Pancreas (tissue), 10 donors: Measurements from ENCODE around the gene TACR2. TPM values are rescaled to one million over a fixed set of nuclear protein-coding genes. Genes with fewer than 3 reads are reported as not detected.
A peak's percentile ranks its signal among the peaks of the same experiment; 100 is the strongest.

Experiments
- ATAC-seq, 4 donors: fragments of 200-7000 bp; cut with Tn5 transposase; one replicate each; pipeline versions ENCODE4 v1.8.0 to v1.9.1; 2020; ENCODE audit warnings: mild to moderate bottlenecking in 4 of 4, moderate library complexity in 4 of 4
- DNase-seq, 6 donors: peaks; one replicate each; pipeline ENCODE4 v3.0.0-alpha.2; 2020
- FAIRE-seq: peaks from 2 replicates; lab custom pipeline; 2012; peaks lifted over from hg19 to GRCh38; lab: Jason Lieb, UNC
- H3K27ac ChIP-seq, 4 donors: fragments of 200-600 bp; sonication (generic); 1 replicate in 3 of 4; 2 replicates in 1 of 4; pipeline versions ENCODE4 v1.5.0 to v1.8.0; 2020
- H3K27me3 ChIP-seq, 4 donors: fragments of 200-600 bp; one replicate each; pipeline ENCODE4 v1.8.0; 2021
- H3K36me3 ChIP-seq, 3 donors: fragments of 200-600 bp; sonication (generic) in 1 of 3; one replicate each; pipeline versions ENCODE4 v1.5.0 to v1.8.0; 2020 to 2021
- H3K4me1 ChIP-seq, 3 donors: fragments of 200-600 bp; one replicate each; pipeline ENCODE4 v1.8.0; 2021
- H3K4me3 ChIP-seq, 4 donors: fragments of 200-600 bp; sonication (generic) in 2 of 4; one replicate each; pipeline versions ENCODE4 v1.5.0 to v1.8.0; 2020 to 2021
- H3K9me3 ChIP-seq, 4 donors: fragments of 200-600 bp; one replicate each; pipeline ENCODE4 v1.8.0; 2021
- CTCF ChIP-seq, 4 donors: fragments of 200-600 bp; sonication (generic) in 3 of 4; IDR thresholded peaks; one replicate each; pipeline versions ENCODE4 v1.5.0 to v1.8.0; 2021; ENCODE audit warnings: antibody characterized with exemption in 4 of 4
- WGBS, 2 donors: extraction: QIAGEN DNeasy Blood & Tissue Kit; methylation state at CpG; one replicate each; pipeline ENCODE4 v1.1.7; 2013; 5-methylcytosine and 5-hydroxymethylcytosine counted together
- intact Hi-C, 3 donors: fragments of 100-400 bp; cut with DNase I; formaldehyde crosslinking; loops; one replicate each; pipeline versions ENCODE4 v1.11.1 to v1.14.2; 2022
- polyA plus RNA-seq, 2 donors: library from polyadenylated mRNA; stranded (reverse); fragments of 200-250 nt; gene quantifications; one replicate each; pipeline ENCODE4 v1.2.3, GENCODE V29; 2013
- total RNA-seq, 6 donors: library from RNA; stranded (reverse); fragmentation: NEBNext Ultra II Directional in 4 of 6; extraction: Animal tissue kit (Norgen Biotek cat#: 25700) in 4 of 6; gene quantifications; one replicate each; pipeline versions ENCODE4 v1.2.1 to v1.2.4, GENCODE V29; 2021 to 2023
- donor health status: healthy with polysubstance abuse.
- donor health status: DM: no; HTN: no; CAD: no; lungs with moderate emphysema.
- donor health status: DM: no; HTN: no; CAD: no.
- donor health status: control.
- donor health status: control.
- donor health status: Bipolar disorder and iron deficiency.
- donor health status: DM: yes; HTN: yes; CAD: no.
- donor health status: DM: no; HTN: no; CAD: no.
- donor health status: DM: no; HTN: no; CAD: no.
- donor health status: DM: yes; HTN: yes; CAD: no.

Gene TACR2
- total and polyA plus RNA-seq, 8 donors, result 0.12 to 0.28 (median 0.15) TPM; not detected in 2

DNA sequence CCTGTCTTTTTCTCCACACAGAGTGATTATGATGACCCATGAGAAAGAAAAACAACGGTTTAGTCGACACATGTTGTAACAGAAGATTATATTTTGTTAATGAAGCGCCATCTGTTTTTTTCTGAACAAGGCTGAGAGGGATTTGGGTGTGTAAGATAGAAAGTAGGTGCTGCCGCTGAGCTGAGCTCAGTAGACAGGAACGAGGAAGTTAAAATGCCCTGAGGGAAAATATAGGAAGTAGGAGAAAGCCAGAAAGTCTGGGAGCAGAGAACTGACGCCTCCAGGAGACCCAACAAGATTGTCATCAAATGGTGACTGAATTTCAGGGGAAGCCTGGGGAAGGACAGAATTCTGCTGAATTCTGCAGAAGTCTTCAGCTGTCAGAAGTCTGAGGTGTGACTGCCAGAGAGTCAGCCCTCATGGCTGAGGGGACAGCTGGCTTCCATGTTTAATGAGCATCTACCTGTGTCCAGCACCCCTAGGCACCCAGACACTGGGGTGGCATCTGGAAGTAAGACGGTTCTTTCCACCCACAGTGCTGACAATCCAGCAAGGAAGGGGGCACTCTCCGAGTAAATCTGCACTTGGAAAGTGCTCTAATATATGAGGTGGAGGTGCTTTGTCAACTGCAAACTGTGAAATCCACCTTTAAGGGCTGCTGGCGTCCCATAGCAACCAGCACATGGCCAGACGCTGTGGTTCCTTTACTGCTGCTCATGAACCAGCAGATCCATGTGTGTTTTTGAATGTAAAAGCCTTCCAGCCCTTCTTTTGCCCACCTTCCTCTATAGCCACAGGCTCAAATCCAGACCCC, 22.0 kb upstream of the TACR2 start:
- intact Hi-C loops, result no loop called here
- ATAC-seq, result peak; percentile 83 to 85 (median 84)
- DNase-seq, result no peak
- H3K36me3 ChIP-seq, result no peaks in the 10 kb centered on the region
- no peak overlapping the region for H3K4me3 ChIP-seq
- peak overlapping the region; percentile 73 to 88 (median 77) for H3K27ac ChIP-seq
- no peak for FAIRE-seq
- H3K27me3 ChIP-seq, result no peaks in the 10 kb centered on the region
- peaks cover 0 to 22% (median 0%) of the 10 kb centered on the region in 3 donors for H3K4me1 ChIP-seq
- WGBS, 2 donors, result 25 to 33% methylated on average over 10 of the region's 10 CpGs
- no peaks in the 10 kb centered on the region for H3K9me3 ChIP-seq
- TF ChIP-seq CTCF (IDR thresholded peaks at IDR 0.05), result no peak

GRCh38 chr10:69437321-69438259, 20.9 kb upstream of the TACR2 start:
- 71 to 72% methylated on average over 13 of the region's 13 CpGs for WGBS, 2 donors
- H3K4me1 ChIP-seq, result peaks cover 0 to 22% (median 0%) of the 10 kb centered on the region in 3 donors
- H3K9me3 ChIP-seq, result no peaks in the 10 kb centered on the region
- H3K4me3 ChIP-seq, result no peak overlapping the region
- intact Hi-C loops, result no loop called here
- peak overlapping the region; percentile 73 to 88 (median 77) for H3K27ac ChIP-seq
- H3K27me3 ChIP-seq, result no peaks in the 10 kb centered on the region
- DNase-seq (no peak), ATAC-seq (no peak), FAIRE-seq (no peak)
- H3K36me3 ChIP-seq, result no peaks in the 10 kb centered on the region
- TF ChIP-seq CTCF (IDR thresholded peaks at IDR 0.05), result no peak

- DNase-seq (no peak), ATAC-seq (no peak), FAIRE-seq (no peak)
- Histone ChIP-seq H3K4me1 (peaks cover 0 to 22% (median 0%) of the 10 kb centered on the region in 3 donors), H3K27me3 (no peaks in the 10 kb centered on the region), H3K27ac (no peak overlapping the region), H3K9me3 (no peaks in the 10 kb centered on the region), H3K36me3 (no peaks in the 10 kb centered on the region), H3K4me3 (no peak overlapping the region)
- intact Hi-C loops, result no loop called here
- TF ChIP-seq CTCF (IDR thresholded peaks at IDR 0.05), result no peak
- WGBS, 2 donors, result 77 to 90% methylated on average over 14 of the region's 14 CpGs
These were observed 19.3 kb upstream of the TACR2 start for GRCh38 chr10:69435966-69436520.

- TF ChIP-seq CTCF (IDR thresholded peaks at IDR 0.05), result no peak
- 95 to 97% methylated on average over 11 of the region's 11 CpGs for WGBS, 2 donors
- no peak overlapping the region for H3K4me3 ChIP-seq
- H3K27ac ChIP-seq, result no peak overlapping the region
- no peaks in the 10 kb centered on the region for H3K9me3 ChIP-seq
- FAIRE-seq, result no peak
- intact Hi-C loops, result no loop called here
- no peaks in the 10 kb centered on the region for H3K36me3 ChIP-seq
- no peak for DNase-seq
- H3K4me1 ChIP-seq, result peaks cover 0 to 19% (median 0%) of the 10 kb centered on the region in 3 donors
- H3K27me3 ChIP-seq, result no peaks in the 10 kb centered on the region
- no peak for ATAC-seq
These were observed 18.2 kb upstream of the TACR2 start for GRCh38 chr10:69434926-69435325.
